Measurements from ENCODE around the gene LRP6.

LRP6 gene

DNA sequence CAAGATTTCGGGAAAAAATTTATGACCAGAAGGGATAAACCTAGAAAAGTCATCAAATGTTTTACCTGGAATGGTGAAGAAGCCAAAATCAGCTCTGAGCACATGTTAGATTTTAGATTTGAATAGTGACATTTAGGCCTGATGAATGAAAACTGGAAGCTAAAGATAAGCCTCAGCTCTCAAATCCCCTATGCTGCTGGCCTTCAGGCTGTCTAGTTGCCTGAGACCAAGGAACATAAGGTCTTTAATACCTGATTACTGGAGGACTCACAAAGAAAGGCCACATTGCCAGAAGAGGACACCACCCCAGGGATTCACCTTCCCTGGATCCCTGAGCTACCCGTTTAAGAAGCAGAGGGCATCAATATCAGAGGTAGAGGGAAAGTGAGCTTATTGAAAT is 139.5 kb downstream of the LRP6 start:
- Histone ChIP-seq H2BK120ac (ENCODE audit: insufficient read depth, low read length, poor library complexity) (no peak overlapping the region), H4K8ac (ENCODE audit: low read depth, low read length) (no peak overlapping the region), H3K79me1 (ENCODE audit: low read length) (no peaks in the 10 kb centered on the region), H3K27ac (ENCODE audit: low read depth, low read length) (no peak overlapping the region), H3K23ac (ENCODE audit: low read length) (no peak overlapping the region), H2AFZ (ENCODE audit: insufficient read depth, low read length, poor library complexity) (no peak overlapping the region), H3K4me3 (ENCODE audit: low read depth, low read length) (no peak overlapping the region), H3K4ac (ENCODE audit: low read depth, low read length) (no peak overlapping the region), H3K9ac (ENCODE audit: low read length) (no peak overlapping the region), H3K36me3 (ENCODE audit: control insufficient read depth in 1 of 2, insufficient read depth in 2 of 2, low read length in 2 of 2) (peaks cover 11 to 13% of the 10 kb centered on the region in 2 experiments), H3K14ac (ENCODE audit: low read length) (no peak overlapping the region), H4K91ac (ENCODE audit: low read depth, low read length) (no peak overlapping the region), H3K27me3 (ENCODE audit: insufficient read depth, low read length) (no peaks in the 10 kb centered on the region), H2AK5ac (ENCODE audit: low read length) (no peak overlapping the region), H2BK12ac (ENCODE audit: low read length) (no peak overlapping the region), H3K18ac (ENCODE audit: low read length) (no peak overlapping the region), H2BK5ac (ENCODE audit: low read depth, low read length, poor library complexity) (no peak overlapping the region), H3K9me3 (ENCODE audit: insufficient read depth, low read depth, low read length) (no peaks in the 10 kb centered on the region), H4K12ac (ENCODE audit: low read depth, low read length) (no peak overlapping the region), H3K79me2 (ENCODE audit: control insufficient read depth, insufficient read depth, low read length, poor library complexity) (no peaks in the 10 kb centered on the region), H3K4me2 (ENCODE audit: low read length) (no peak overlapping the region), H3K4me1 (ENCODE audit: control insufficient read depth in 1 of 2, insufficient read depth in 2 of 2, low read length in 2 of 2) (no peaks in the 10 kb centered on the region)
- DNase-seq, result no peak
- WGBS (ENCODE audit: extremely low coverage, insufficient coverage, insufficient read length), result no CpG with 5 or more reads among the region's 2 CpGs

DNA sequence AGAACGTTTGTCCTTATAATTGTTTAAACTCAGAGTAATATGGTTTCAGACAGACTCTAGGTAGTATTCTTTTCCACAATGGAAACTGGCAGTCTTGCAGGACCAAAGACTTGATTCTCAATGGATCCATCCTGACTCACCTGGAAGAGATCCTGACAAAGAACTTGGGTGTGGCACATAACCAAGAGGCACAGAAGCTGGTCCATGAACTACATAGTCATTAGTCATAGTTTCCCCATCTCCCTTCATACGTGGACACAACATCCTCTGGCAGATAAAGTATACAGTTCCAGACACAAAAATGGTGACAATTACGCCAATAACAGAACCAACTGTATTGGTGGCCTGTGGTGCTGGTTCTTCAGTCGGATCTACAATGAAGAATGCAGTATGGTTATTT is 140.3 kb downstream of the LRP6 start:
- Histone ChIP-seq H3K9me3 (ENCODE audit: insufficient read depth, low read depth, low read length) (no peaks in the 10 kb centered on the region), H3K4me1 (ENCODE audit: control insufficient read depth in 1 of 2, insufficient read depth in 2 of 2, low read length in 2 of 2) (no peaks in the 10 kb centered on the region), H2BK5ac (ENCODE audit: low read depth, low read length, poor library complexity) (no peak overlapping the region), H3K18ac (ENCODE audit: low read length) (no peak overlapping the region), H4K91ac (ENCODE audit: low read depth, low read length) (no peak overlapping the region), H3K23ac (ENCODE audit: low read length) (no peak overlapping the region), H2BK12ac (ENCODE audit: low read length) (no peak overlapping the region), H3K79me1 (ENCODE audit: low read length) (no peaks in the 10 kb centered on the region), H3K4ac (ENCODE audit: low read depth, low read length) (no peak overlapping the region), H2AK5ac (ENCODE audit: low read length) (no peak overlapping the region), H3K4me2 (ENCODE audit: low read length) (no peak overlapping the region), H3K9ac (ENCODE audit: low read length) (no peak overlapping the region), H3K4me3 (ENCODE audit: low read depth, low read length) (no peak overlapping the region), H4K12ac (ENCODE audit: low read depth, low read length) (no peak overlapping the region), H2BK120ac (ENCODE audit: insufficient read depth, low read length, poor library complexity) (no peak overlapping the region), H3K14ac (ENCODE audit: low read length) (no peak overlapping the region), H2AFZ (ENCODE audit: insufficient read depth, low read length, poor library complexity) (no peak overlapping the region), H3K36me3 (ENCODE audit: control insufficient read depth in 1 of 2, insufficient read depth in 2 of 2, low read length in 2 of 2) (peaks cover 8 to 11% of the 10 kb centered on the region in 2 experiments), H3K27ac (ENCODE audit: low read depth, low read length) (no peak overlapping the region), H3K79me2 (ENCODE audit: control insufficient read depth, insufficient read depth, low read length, poor library complexity) (no peaks in the 10 kb centered on the region), H3K27me3 (ENCODE audit: insufficient read depth, low read length) (no peaks in the 10 kb centered on the region), H4K8ac (ENCODE audit: low read depth, low read length) (no peak overlapping the region)
- WGBS (ENCODE audit: extremely low coverage, insufficient coverage, insufficient read length), result no CpG with 5 or more reads among the region's 4 CpGs
- DNase-seq, result no peak

DNA sequence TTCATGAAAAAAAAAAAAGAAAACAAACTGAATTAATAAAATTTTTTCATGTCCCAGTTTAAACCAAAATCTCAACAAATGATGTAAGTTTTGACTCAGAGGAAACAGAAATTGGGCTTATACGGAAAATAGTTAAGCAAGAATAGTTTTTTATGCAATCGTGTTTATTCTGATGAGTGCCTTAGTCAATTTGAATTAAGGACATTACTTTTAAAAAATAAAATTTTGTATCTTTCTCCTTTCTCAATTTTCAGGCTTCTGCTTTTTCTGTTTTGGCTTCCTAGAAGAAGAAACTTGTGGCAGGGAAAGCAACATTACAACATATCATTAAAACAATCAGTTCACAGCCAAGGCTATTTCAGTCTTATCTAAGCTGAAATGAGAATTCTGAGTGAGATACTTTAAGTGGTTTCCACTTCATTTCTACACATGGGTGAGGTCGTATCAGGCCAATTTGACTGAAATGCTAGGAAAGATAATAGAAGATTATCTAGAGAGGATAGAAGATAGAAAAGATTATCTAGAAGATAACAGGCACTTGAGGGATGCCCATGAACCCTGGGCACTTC is 143.7 kb downstream of the LRP6 start:
- DNase-seq, result peak in 1 of 2 donors; percentile 23
- Histone ChIP-seq H3K9me3 (ENCODE audit: insufficient read depth, low read depth, low read length) (no peaks in the 10 kb centered on the region), H3K79me2 (ENCODE audit: control insufficient read depth, insufficient read depth, low read length, poor library complexity) (no peaks in the 10 kb centered on the region), H3K23ac (ENCODE audit: low read length) (no peak overlapping the region), H3K4me3 (ENCODE audit: low read depth, low read length) (no peak overlapping the region), H2AK5ac (ENCODE audit: low read length) (no peak overlapping the region), H2BK12ac (ENCODE audit: low read length) (no peak overlapping the region), H4K91ac (ENCODE audit: low read depth, low read length) (no peak overlapping the region), H3K9ac (ENCODE audit: low read length) (no peak overlapping the region), H3K18ac (ENCODE audit: low read length) (no peak overlapping the region), H3K4me2 (ENCODE audit: low read length) (no peak overlapping the region), H3K4me1 (ENCODE audit: control insufficient read depth in 1 of 2, insufficient read depth in 2 of 2, low read length in 2 of 2) (no peaks in the 10 kb centered on the region), H2AFZ (ENCODE audit: insufficient read depth, low read length, poor library complexity) (no peak overlapping the region), H3K27me3 (ENCODE audit: insufficient read depth, low read length) (no peaks in the 10 kb centered on the region), H3K36me3 (ENCODE audit: control insufficient read depth in 1 of 2, insufficient read depth in 2 of 2, low read length in 2 of 2) (peaks cover 11 to 12% of the 10 kb centered on the region in 2 experiments), H2BK5ac (ENCODE audit: low read depth, low read length, poor library complexity) (no peak overlapping the region), H3K4ac (ENCODE audit: low read depth, low read length) (no peak overlapping the region), H4K12ac (ENCODE audit: low read depth, low read length) (no peak overlapping the region), H3K79me1 (ENCODE audit: low read length) (no peaks in the 10 kb centered on the region), H3K14ac (ENCODE audit: low read length) (no peak overlapping the region), H2BK120ac (ENCODE audit: insufficient read depth, low read length, poor library complexity) (no peak overlapping the region), H3K27ac (ENCODE audit: low read depth, low read length) (no peak overlapping the region), H4K8ac (ENCODE audit: low read depth, low read length) (no peak overlapping the region)
- no CpG with 5 or more reads among the region's 3 CpGs for WGBS (ENCODE audit: extremely low coverage, insufficient coverage, insufficient read length)

DNA sequence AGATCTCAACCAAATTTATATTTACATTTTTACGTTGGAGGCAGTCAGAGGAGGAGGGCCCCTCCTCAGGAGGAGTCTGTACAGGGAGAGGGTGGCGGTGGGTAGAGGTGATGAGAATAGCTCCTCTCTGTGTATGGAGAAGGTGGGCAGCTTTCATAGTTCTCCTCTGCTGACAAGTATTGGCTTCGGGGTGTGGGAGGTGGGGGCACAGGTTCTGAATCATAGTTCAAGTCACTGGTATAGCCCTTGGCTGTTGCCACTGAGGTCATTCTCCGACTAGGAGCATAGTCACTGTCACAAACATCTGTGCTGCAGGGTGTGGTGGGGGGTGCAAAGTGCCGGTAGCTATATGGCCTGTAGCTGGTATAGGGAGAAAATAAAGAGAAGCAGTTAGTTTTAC is 145.8 kb downstream of the LRP6 start:
- Histone ChIP-seq H4K91ac (ENCODE audit: low read depth, low read length) (no peak overlapping the region), H3K18ac (ENCODE audit: low read length) (no peak overlapping the region), H3K4me3 (ENCODE audit: low read depth, low read length) (no peak overlapping the region), H2BK120ac (ENCODE audit: insufficient read depth, low read length, poor library complexity) (no peak overlapping the region), H2AFZ (ENCODE audit: insufficient read depth, low read length, poor library complexity) (no peak overlapping the region), H3K14ac (ENCODE audit: low read length) (no peak overlapping the region), H3K79me2 (ENCODE audit: control insufficient read depth, insufficient read depth, low read length, poor library complexity) (no peaks in the 10 kb centered on the region), H2BK5ac (ENCODE audit: low read depth, low read length, poor library complexity) (no peak overlapping the region), H3K36me3 (ENCODE audit: control insufficient read depth in 1 of 2, insufficient read depth in 2 of 2, low read length in 2 of 2) (peaks cover 9 to 11% of the 10 kb centered on the region in 2 experiments), H3K9me3 (ENCODE audit: insufficient read depth, low read depth, low read length) (no peaks in the 10 kb centered on the region), H4K12ac (ENCODE audit: low read depth, low read length) (no peak overlapping the region), H2AK5ac (ENCODE audit: low read length) (no peak overlapping the region), H3K79me1 (ENCODE audit: low read length) (no peaks in the 10 kb centered on the region), H3K4me2 (ENCODE audit: low read length) (no peak overlapping the region), H3K4ac (ENCODE audit: low read depth, low read length) (no peak overlapping the region), H2BK12ac (ENCODE audit: low read length) (no peak overlapping the region), H3K9ac (ENCODE audit: low read length) (no peak overlapping the region), H3K27ac (ENCODE audit: low read depth, low read length) (no peak overlapping the region), H4K8ac (ENCODE audit: low read depth, low read length) (no peak overlapping the region), H3K4me1 (ENCODE audit: control insufficient read depth in 1 of 2, insufficient read depth in 2 of 2, low read length in 2 of 2) (no peaks in the 10 kb centered on the region), H3K27me3 (ENCODE audit: insufficient read depth, low read length) (no peaks in the 10 kb centered on the region), H3K23ac (ENCODE audit: low read length) (no peak overlapping the region)
- no peak for DNase-seq
- no CpG with 5 or more reads among the region's 5 CpGs for WGBS (ENCODE audit: extremely low coverage, insufficient coverage, insufficient read length)
